Lower lobe of right lung (tissue), 2 donors: ENCODE data around the gene CTNNBL1. TPM values are rescaled to one million over a fixed set of nuclear protein-coding genes. Genes with fewer than 3 reads are reported as not detected.

Experiments
- ATAC-seq, 2 donors: fragments of 200-7000 bp; cut with Tn5 transposase; one replicate each; pipeline ENCODE4 v1.9.1; 2020 to 2022; ENCODE audit warnings: mild to moderate bottlenecking in 2 of 2, moderate library complexity in 2 of 2
- DNase-seq: peaks from one replicate; pipeline ENCODE4 v3.0.0-alpha.2; 2020
- H3K27ac ChIP-seq: fragments of 200-600 bp; one replicate; pipeline ENCODE4 v1.8.0; 2022
- H3K27me3 ChIP-seq: fragments of 200-600 bp; one replicate; pipeline ENCODE4 v1.8.0; 2022; ENCODE audit warnings: low read depth
- H3K36me3 ChIP-seq: fragments of 200-600 bp; one replicate; pipeline ENCODE4 v1.8.0; 2022; ENCODE audit warnings: mild to moderate bottlenecking
- H3K4me1 ChIP-seq: fragments of 200-600 bp; one replicate; pipeline ENCODE4 v1.8.0; 2022
- H3K4me3 ChIP-seq: fragments of 200-600 bp; one replicate; pipeline ENCODE4 v1.8.0; 2022; ENCODE audit warnings: mild to moderate bottlenecking
- H3K9me3 ChIP-seq: fragments of 200-600 bp; one replicate; pipeline ENCODE4 v1.8.0; 2022
- CTCF ChIP-seq: fragments of 200-600 bp; IDR thresholded peaks from one replicate; pipeline ENCODE4 v1.8.0; 2022; ENCODE audit warnings: antibody characterized with exemption, mild to moderate bottlenecking
- intact Hi-C: fragments of 100-400 bp; cut with DNase I; formaldehyde crosslinking; loops from one replicate; pipeline ENCODE4 v1.11.0; 2022
- total RNA-seq: library from RNA; stranded (reverse); fragmentation: NEBNext Ultra II Directional; extraction: Animal tissue kit (Norgen Biotek cat#: 25700); gene quantifications from one replicate; pipeline ENCODE4 v1.2.1, GENCODE V29; 2021
- donor health status: DM: no; HTN: yes; CAD: no; lungs with severe emphysema.

The CTNNBL1 gene
- total RNA-seq, 1 donor from 2014 or later, result 52.3 TPM

- peaks cover 43% of the 10 kb centered on the region for H3K27me3 ChIP-seq
- DNase-seq (no peak), ATAC-seq (no peak)
- peaks cover 10% of the 10 kb centered on the region for H3K4me1 ChIP-seq
- no peaks in the 10 kb centered on the region for H3K9me3 ChIP-seq
- intact Hi-C loops, result no loop called here
- no peak overlapping the region for H3K4me3 ChIP-seq
- no peaks in the 10 kb centered on the region for H3K36me3 ChIP-seq
- H3K27ac ChIP-seq, result no peak overlapping the region
- no peak for TF ChIP-seq CTCF
These were observed 219.0 kb downstream of the CTNNBL1 start for GRCh38 chr20:37912874-37913273.

GRCh38 chr20:37913567-37914366, 219.9 kb downstream of the CTNNBL1 start:
- Histone ChIP-seq H3K4me1 (peaks cover 10% of the 10 kb centered on the region), H3K9me3 (no peaks in the 10 kb centered on the region), H3K27me3 (peaks cover 51% of the 10 kb centered on the region), H3K27ac (no peak overlapping the region), H3K4me3 (no peak overlapping the region), H3K36me3 (no peaks in the 10 kb centered on the region)
- DNase-seq (no peak), ATAC-seq (no peak)
- intact Hi-C loops, result no loop called here
- TF ChIP-seq CTCF, result no peak

GRCh38 chr20:37914367-37914671, 220.5 kb downstream of the CTNNBL1 start:
- Histone ChIP-seq H3K27ac (no peak overlapping the region), H3K36me3 (no peaks in the 10 kb centered on the region), H3K4me1 (peaks cover 10% of the 10 kb centered on the region), H3K4me3 (peak overlapping the region; percentile 41), H3K9me3 (no peaks in the 10 kb centered on the region), H3K27me3 (peaks cover 53% of the 10 kb centered on the region)
- no peak for DNase-seq
- ATAC-seq, result no peak
- intact Hi-C loops, result no loop called here
- TF ChIP-seq CTCF, result no peak

GRCh38 chr20:37914672-37915433, 221.0 kb downstream of the CTNNBL1 start:
- no peak for TF ChIP-seq CTCF
- DNase-seq (no peak), ATAC-seq (peak; percentile 57 to 65)
- Histone ChIP-seq H3K27me3 (peaks cover 58% of the 10 kb centered on the region), H3K36me3 (no peaks in the 10 kb centered on the region), H3K4me1 (peaks cover 10% of the 10 kb centered on the region), H3K27ac (no peak overlapping the region), H3K4me3 (peak overlapping the region; percentile 41), H3K9me3 (no peaks in the 10 kb centered on the region)
- intact Hi-C loops, result no loop called here

GRCh38 chr20:37915434-37915787, 221.6 kb downstream of the CTNNBL1 start:
- Histone ChIP-seq H3K27me3 (peaks cover 64% of the 10 kb centered on the region), H3K4me3 (no peak overlapping the region)
- no peak for ATAC-seq

More at GRCh38 chr20:37915434-37915787, 221.6 kb downstream of the CTNNBL1 start:
- Histone ChIP-seq H3K27ac (no peak overlapping the region), H3K4me1 (peaks cover 10% of the 10 kb centered on the region), H3K9me3 (no peaks in the 10 kb centered on the region), H3K36me3 (no peaks in the 10 kb centered on the region)
- intact Hi-C loops, result no loop called here
- no peak for DNase-seq
- no peak for TF ChIP-seq CTCF
